ENCODE results near the gene RBM6.

RBM6 gene

GRCh38 chr3:50100386-50100785 is 160.4 kb downstream of the RBM6 start:
- Histone ChIP-seq H3K4me1 (ENCODE audit: control insufficient read depth, insufficient read depth, low read length) (peaks cover 11% of the 10 kb centered on the region), H3K4me3 (ENCODE audit: low read length) (no peak overlapping the region), H3K27me3 (ENCODE audit: control insufficient read depth, insufficient read depth, low read length) (no peaks in the 10 kb centered on the region), H3K9me3 (replicated peaks; ENCODE audit: low read length) (no peaks in the 10 kb centered on the region), H3K36me3 (ENCODE audit: insufficient read depth, low read length) (peaks cover 92% of the 10 kb centered on the region), H3K9ac (ENCODE audit: low read depth, low read length) (no peak overlapping the region), H3K4me2 (ENCODE audit: low read length) (no peak overlapping the region)

- Histone ChIP-seq H3K36me3 (ENCODE audit: insufficient read depth, low read length) (peaks cover 89% of the 10 kb centered on the region), H3K4me2 (ENCODE audit: low read length) (no peak overlapping the region)
Observed at GRCh38 chr3:50100956-50101845, 161.3 kb downstream of the RBM6 start.

GRCh38 chr3:50102558-50102957 is 162.6 kb downstream of the RBM6 start:
- Histone ChIP-seq H3K36me3 (ENCODE audit: insufficient read depth, low read length) (peaks cover 89% of the 10 kb centered on the region), H3K27me3 (ENCODE audit: control insufficient read depth, insufficient read depth, low read length) (no peaks in the 10 kb centered on the region)

More at GRCh38 chr3:50100956-50101845, 161.3 kb downstream of the RBM6 start:
- H3K9me3 ChIP-seq (replicated peaks; ENCODE audit: low read length) = no peaks in the 10 kb centered on the region
- no peak overlapping the region for H3K4me3 ChIP-seq (ENCODE audit: low read length)
- H3K27me3 ChIP-seq (ENCODE audit: control insufficient read depth, insufficient read depth, low read length) = no peaks in the 10 kb centered on the region
- no peak overlapping the region for H3K9ac ChIP-seq (ENCODE audit: low read depth, low read length)
- H3K4me1 ChIP-seq (ENCODE audit: control insufficient read depth, insufficient read depth, low read length) = peaks cover 6% of the 10 kb centered on the region

GRCh38 chr3:50111757-50112156 is 171.8 kb downstream of the RBM6 start:
- no peak overlapping the region for H3K4me3 ChIP-seq (ENCODE audit: low read length)
- H3K27me3 ChIP-seq (ENCODE audit: control insufficient read depth, insufficient read depth, low read length) = no peaks in the 10 kb centered on the region
- no peak overlapping the region for H3K4me2 ChIP-seq (ENCODE audit: low read length)
- peaks cover 94% of the 10 kb centered on the region for H3K36me3 ChIP-seq (ENCODE audit: insufficient read depth, low read length)
- H3K9ac ChIP-seq (ENCODE audit: low read depth, low read length) = no peak overlapping the region
- H3K4me1 ChIP-seq (ENCODE audit: control insufficient read depth, insufficient read depth, low read length) = no peaks in the 10 kb centered on the region
- no peaks in the 10 kb centered on the region for H3K9me3 ChIP-seq (replicated peaks; ENCODE audit: low read length)

More at GRCh38 chr3:50102558-50102957, 162.6 kb downstream of the RBM6 start:
- no peak overlapping the region for H3K4me2 ChIP-seq (ENCODE audit: low read length)
- H3K4me3 ChIP-seq (ENCODE audit: low read length) = no peak overlapping the region
- H3K4me1 ChIP-seq (ENCODE audit: control insufficient read depth, insufficient read depth, low read length) = peaks cover 4% of the 10 kb centered on the region
- H3K9me3 ChIP-seq (replicated peaks; ENCODE audit: low read length) = no peaks in the 10 kb centered on the region
- no peak overlapping the region for H3K9ac ChIP-seq (ENCODE audit: low read depth, low read length)

GRCh38 chr3:50112462-50112861 is 172.5 kb downstream of the RBM6 start:
- Histone ChIP-seq H3K9ac (ENCODE audit: low read depth, low read length) (no peak overlapping the region), H3K36me3 (ENCODE audit: insufficient read depth, low read length) (peaks cover 94% of the 10 kb centered on the region)

GRCh38 chr3:50117120-50117519 is 177.2 kb downstream of the RBM6 start:
- H3K4me3 ChIP-seq (ENCODE audit: low read length) = no peak overlapping the region
- no peaks in the 10 kb centered on the region for H3K27me3 ChIP-seq (ENCODE audit: control insufficient read depth, insufficient read depth, low read length)
- H3K4me1 ChIP-seq (ENCODE audit: control insufficient read depth, insufficient read depth, low read length) = no peaks in the 10 kb centered on the region
- H3K36me3 ChIP-seq (ENCODE audit: insufficient read depth, low read length) = peaks cover 86% of the 10 kb centered on the region
- H3K9ac ChIP-seq (ENCODE audit: low read depth, low read length) = no peak overlapping the region
- H3K9me3 ChIP-seq (replicated peaks; ENCODE audit: low read length) = no peaks in the 10 kb centered on the region
- H3K4me2 ChIP-seq (ENCODE audit: low read length) = no peak overlapping the region

More at GRCh38 chr3:50112462-50112861, 172.5 kb downstream of the RBM6 start:
- Histone ChIP-seq H3K4me2 (ENCODE audit: low read length) (no peak overlapping the region), H3K9me3 (replicated peaks; ENCODE audit: low read length) (no peaks in the 10 kb centered on the region), H3K4me1 (ENCODE audit: control insufficient read depth, insufficient read depth, low read length) (no peaks in the 10 kb centered on the region), H3K27me3 (ENCODE audit: control insufficient read depth, insufficient read depth, low read length) (no peaks in the 10 kb centered on the region), H3K4me3 (ENCODE audit: low read length) (no peak overlapping the region)

GRCh38 chr3:50118237-50118636 is 178.3 kb downstream of the RBM6 start:
- H3K4me3 ChIP-seq (ENCODE audit: low read length) = no peak overlapping the region
- H3K9me3 ChIP-seq (replicated peaks; ENCODE audit: low read length) = no peaks in the 10 kb centered on the region
- peaks cover 78% of the 10 kb centered on the region for H3K36me3 ChIP-seq (ENCODE audit: insufficient read depth, low read length)
- no peaks in the 10 kb centered on the region for H3K4me1 ChIP-seq (ENCODE audit: control insufficient read depth, insufficient read depth, low read length)
- H3K27me3 ChIP-seq (ENCODE audit: control insufficient read depth, insufficient read depth, low read length) = no peaks in the 10 kb centered on the region
- no peak overlapping the region for H3K4me2 ChIP-seq (ENCODE audit: low read length)
- no peak overlapping the region for H3K9ac ChIP-seq (ENCODE audit: low read depth, low read length)

GRCh38 chr3:50119786-50120185 is 179.8 kb downstream of the RBM6 start:
- Histone ChIP-seq H3K27me3 (ENCODE audit: control insufficient read depth, insufficient read depth, low read length) (no peaks in the 10 kb centered on the region), H3K4me1 (ENCODE audit: control insufficient read depth, insufficient read depth, low read length) (no peaks in the 10 kb centered on the region), H3K4me3 (ENCODE audit: low read length) (no peak overlapping the region), H3K9ac (ENCODE audit: low read depth, low read length) (no peak overlapping the region), H3K36me3 (ENCODE audit: insufficient read depth, low read length) (peaks cover 63% of the 10 kb centered on the region), H3K4me2 (ENCODE audit: low read length) (no peak overlapping the region), H3K9me3 (replicated peaks; ENCODE audit: low read length) (no peaks in the 10 kb centered on the region)

GRCh38 chr3:50120364-50121071 is 180.6 kb downstream of the RBM6 start:
- no peaks in the 10 kb centered on the region for H3K4me1 ChIP-seq (ENCODE audit: control insufficient read depth, insufficient read depth, low read length)
- H3K27me3 ChIP-seq (ENCODE audit: control insufficient read depth, insufficient read depth, low read length) = no peaks in the 10 kb centered on the region
- no peak overlapping the region for H3K4me3 ChIP-seq (ENCODE audit: low read length)
- H3K36me3 ChIP-seq (ENCODE audit: insufficient read depth, low read length) = peaks cover 56% of the 10 kb centered on the region
- no peak overlapping the region for H3K4me2 ChIP-seq (ENCODE audit: low read length)
- no peak overlapping the region for H3K9ac ChIP-seq (ENCODE audit: low read depth, low read length)
- H3K9me3 ChIP-seq (replicated peaks; ENCODE audit: low read length) = no peaks in the 10 kb centered on the region

GRCh38 chr3:50121072-50122032 is 181.4 kb downstream of the RBM6 start:
- Histone ChIP-seq H3K4me2 (ENCODE audit: low read length) (no peak overlapping the region), H3K27me3 (ENCODE audit: control insufficient read depth, insufficient read depth, low read length) (no peaks in the 10 kb centered on the region), H3K4me3 (ENCODE audit: low read length) (no peak overlapping the region), H3K4me1 (ENCODE audit: control insufficient read depth, insufficient read depth, low read length) (no peaks in the 10 kb centered on the region), H3K9me3 (replicated peaks; ENCODE audit: low read length) (no peaks in the 10 kb centered on the region), H3K36me3 (ENCODE audit: insufficient read depth, low read length) (peaks cover 48% of the 10 kb centered on the region), H3K9ac (ENCODE audit: low read depth, low read length) (no peak overlapping the region)

- no peaks in the 10 kb centered on the region for H3K9me3 ChIP-seq (replicated peaks; ENCODE audit: low read length)
- H3K4me2 ChIP-seq (ENCODE audit: low read length) = no peak overlapping the region
- H3K4me3 ChIP-seq (ENCODE audit: low read length) = no peak overlapping the region
- H3K36me3 ChIP-seq (ENCODE audit: insufficient read depth, low read length) = peaks cover 40% of the 10 kb centered on the region
- H3K4me1 ChIP-seq (ENCODE audit: control insufficient read depth, insufficient read depth, low read length) = no peaks in the 10 kb centered on the region
- H3K27me3 ChIP-seq (ENCODE audit: control insufficient read depth, insufficient read depth, low read length) = no peaks in the 10 kb centered on the region
- no peak overlapping the region for H3K9ac ChIP-seq (ENCODE audit: low read depth, low read length)
Observed at GRCh38 chr3:50122071-50122470, 182.1 kb downstream of the RBM6 start.
